Natural killer cell (primary cell): ENCODE results near the gene PTK7. TPM values are rescaled to one million over a fixed set of nuclear protein-coding genes. Genes with fewer than 3 reads are reported as not detected.
"Not testable (repeated sequence)": the region's sequence is repeated elsewhere in the genome, so short reads cannot be mapped to it uniquely, and the experiment has no call there.

Source experiments
- ATAC-seq, 3 donors: fragments of 150-1000 bp in 2 of 3; fragments of 200-7000 bp in 1 of 3; cut with Tn5 transposase; 1 replicate in 1 of 3; 2 replicates in 2 of 3; pipeline ENCODE4 v1.10.0; 2021; ENCODE audit warnings: mild to moderate bottlenecking in 2 of 3, moderate library complexity in 2 of 3
- DNase-seq, 2 donors: peaks; one replicate each; pipeline versions ENCODE4 v3.0.0 to v3.0.0-alpha.2; 2013 to 2021; ENCODE audit warnings: mixed read lengths in 1 of 2
- H3K27ac ChIP-seq: one replicate; pipeline ENCODE4 v1.5.1; 2013; ENCODE audit warnings: mild to moderate bottlenecking, low read length
- H3K27me3 ChIP-seq: one replicate; pipeline ENCODE4 v1.6.1; 2013; ENCODE audit warnings: low read length; ENCODE audit not compliant: control insufficient read depth, insufficient read depth
- H3K36me3 ChIP-seq: one replicate; pipeline ENCODE4 v1.6.1; 2013; ENCODE audit warnings: low read length; ENCODE audit not compliant: control insufficient read depth, insufficient read depth
- H3K4me1 ChIP-seq: one replicate; pipeline ENCODE4 v1.6.1; 2013; ENCODE audit warnings: low read length; ENCODE audit not compliant: control insufficient read depth, insufficient read depth
- H3K4me3 ChIP-seq: one replicate; pipeline ENCODE4 v1.5.1; 2013; ENCODE audit warnings: low read length
- H3K9me3 ChIP-seq: one replicate; pipeline ENCODE4 v1.6.1; 2013; ENCODE audit warnings: low read length; ENCODE audit not compliant: control insufficient read depth, insufficient read depth
- H3K27ac Mint-ChIP-seq, 2 donors: one replicate each; pipeline ENCODE4 v1.8.0; 2022; ENCODE audit warnings: mild to moderate bottlenecking in 2 of 2, mixed read lengths in 2 of 2, moderate library complexity in 1 of 2
- H3K27me3 Mint-ChIP-seq, 2 donors: one replicate each; pipeline ENCODE4 v1.8.0; 2022; ENCODE audit warnings: low read depth in 2 of 2, mixed read lengths in 2 of 2
- H3K36me3 Mint-ChIP-seq: one replicate; pipeline ENCODE4 v1.8.0; 2022; ENCODE audit warnings: mixed read lengths
- H3K4me1 Mint-ChIP-seq, 2 donors: one replicate each; pipeline ENCODE4 v1.8.0; 2022; ENCODE audit warnings: mixed read lengths in 2 of 2
- H3K4me3 Mint-ChIP-seq: one replicate; pipeline ENCODE4 v1.8.0; 2022; ENCODE audit warnings: mild to moderate bottlenecking, moderate library complexity, mixed read lengths
- H3K9me3 Mint-ChIP-seq, 2 donors: one replicate each; pipeline ENCODE4 v1.8.0; 2022; ENCODE audit warnings: mixed read lengths in 2 of 2
- WGBS: methylation state at CpG from one replicate; pipeline ENCODE4 v1.1.7; 2013; ENCODE audit warnings: missing lambda C conversion rate; ENCODE audit not compliant: insufficient coverage; 5-methylcytosine and 5-hydroxymethylcytosine counted together
- intact Hi-C: fragments of 100-400 bp; cut with micrococcal nuclease; formaldehyde crosslinking; loops from one replicate; pipeline ENCODE4 v1.14.2; 2022
- total RNA-seq, 4 donors: library from RNA; stranded (reverse); fragments of 120-200 nt in 1 of 4; gene quantifications; one replicate each; pipeline versions ENCODE4 v1.2.3 to v1.2.4, GENCODE V29; 2013 to 2022
- TF ChIP-seq, protein P1 (sequence below): fragments of 200-600 bp; IDR thresholded peaks from one replicate; pipeline ENCODE4 v1.8.0; 2022; ENCODE audit warnings: antibody characterized with exemption

The PTK7 gene
- total RNA-seq, 3 donors from 2014 or later (not counting 1 experiment from before 2014, with no cell fraction given): 1.7 to 5.6 (median 2.8) TPM

DNA sequence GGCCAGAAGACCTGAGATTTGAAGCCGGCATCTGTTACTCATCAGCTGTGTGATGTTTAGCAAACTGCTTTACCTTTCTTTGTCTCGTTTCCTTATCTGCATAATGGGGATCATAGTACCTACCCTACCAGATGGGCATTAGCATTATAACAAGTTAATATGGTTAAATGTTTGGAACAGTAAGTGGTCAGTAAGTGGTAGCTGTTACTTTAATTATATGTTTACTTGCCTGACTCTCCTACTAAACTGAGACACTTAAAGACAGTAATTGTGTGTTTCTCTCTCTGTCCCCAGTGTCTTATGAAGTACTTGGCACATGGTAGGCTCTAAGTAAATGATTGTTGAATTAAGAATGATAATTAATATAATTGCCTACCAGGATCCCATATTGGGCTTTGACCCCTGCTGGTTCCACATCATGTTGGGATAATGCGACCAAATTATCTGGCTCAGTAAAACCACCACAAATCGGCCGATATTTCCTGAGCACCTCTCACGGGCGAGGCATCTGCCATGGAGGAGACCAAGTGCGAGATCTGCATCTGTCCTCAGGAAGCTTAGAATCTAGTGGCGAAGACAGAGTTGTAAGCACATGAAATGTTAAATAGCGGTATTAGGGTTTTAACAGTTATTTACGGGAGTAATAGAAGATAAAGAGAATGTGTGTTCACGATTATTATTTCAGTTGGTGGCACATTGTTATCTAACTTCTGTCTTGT, 31.4 kb downstream of the PTK7 start:
- 93% methylated on average over 12 of the region's 12 CpGs for WGBS
- TF ChIP-seq, protein P1, sequence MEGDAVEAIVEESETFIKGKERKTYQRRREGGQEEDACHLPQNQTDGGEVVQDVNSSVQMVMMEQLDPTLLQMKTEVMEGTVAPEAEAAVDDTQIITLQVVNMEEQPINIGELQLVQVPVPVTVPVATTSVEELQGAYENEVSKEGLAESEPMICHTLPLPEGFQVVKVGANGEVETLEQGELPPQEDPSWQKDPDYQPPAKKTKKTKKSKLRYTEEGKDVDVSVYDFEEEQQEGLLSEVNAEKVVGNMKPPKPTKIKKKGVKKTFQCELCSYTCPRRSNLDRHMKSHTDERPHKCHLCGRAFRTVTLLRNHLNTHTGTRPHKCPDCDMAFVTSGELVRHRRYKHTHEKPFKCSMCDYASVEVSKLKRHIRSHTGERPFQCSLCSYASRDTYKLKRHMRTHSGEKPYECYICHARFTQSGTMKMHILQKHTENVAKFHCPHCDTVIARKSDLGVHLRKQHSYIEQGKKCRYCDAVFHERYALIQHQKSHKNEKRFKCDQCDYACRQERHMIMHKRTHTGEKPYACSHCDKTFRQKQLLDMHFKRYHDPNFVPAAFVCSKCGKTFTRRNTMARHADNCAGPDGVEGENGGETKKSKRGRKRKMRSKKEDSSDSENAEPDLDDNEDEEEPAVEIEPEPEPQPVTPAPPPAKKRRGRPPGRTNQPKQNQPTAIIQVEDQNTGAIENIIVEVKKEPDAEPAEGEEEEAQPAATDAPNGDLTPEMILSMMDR: no peak

DNA sequence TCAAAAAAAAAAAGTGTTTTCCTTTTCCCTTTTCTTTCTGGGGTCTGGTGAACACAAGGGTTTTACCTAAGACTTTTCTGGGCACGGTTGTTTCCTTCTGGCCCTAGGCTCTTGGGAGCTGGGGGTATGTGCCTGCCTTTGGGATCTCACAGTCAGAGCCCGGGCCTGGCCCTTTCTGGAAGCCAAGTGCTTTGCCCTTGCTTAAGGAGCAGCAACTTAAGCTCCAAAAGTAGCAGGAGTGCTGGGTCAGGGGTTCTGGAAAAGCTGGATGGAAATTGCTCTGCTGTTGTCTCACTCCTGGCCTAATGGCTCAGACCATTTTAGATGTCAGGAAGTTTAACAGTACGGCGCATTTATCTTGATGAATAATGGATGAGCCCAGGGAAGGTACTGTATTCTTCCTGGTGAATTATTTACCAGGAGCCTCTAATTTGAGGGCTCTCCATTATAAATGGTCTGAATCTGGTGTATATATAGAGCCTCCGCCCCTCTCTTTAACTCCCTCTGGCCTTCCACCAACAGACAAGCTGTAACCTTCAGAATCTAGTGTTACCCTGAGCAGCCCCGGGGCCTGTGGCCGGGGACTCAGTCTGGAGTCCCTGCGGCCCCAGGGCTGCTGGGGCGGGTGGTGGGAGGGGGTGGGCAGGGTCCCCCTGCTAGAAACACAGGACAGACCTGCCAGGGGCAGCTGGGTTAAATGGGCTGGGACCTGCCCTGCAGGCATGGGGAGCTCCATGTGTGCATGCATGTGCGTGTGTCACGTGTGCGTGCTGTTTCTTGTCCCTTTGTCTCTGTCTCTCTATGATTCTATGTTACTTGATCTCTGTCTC, 37.5 kb downstream of the PTK7 start:
- Mint-ChIP-seq H3K36me3 (no peaks in the 10 kb centered on the region), H3K4me3 (no peak overlapping the region), H3K9me3 (no peaks in the 10 kb centered on the region), H3K4me1 (no peaks in the 10 kb centered on the region), H3K27me3 (no peaks in the 10 kb centered on the region), H3K27ac (no peak overlapping the region)
- no peaks in the 10 kb centered on the region for H3K9me3 ChIP-seq
- no peaks in the 10 kb centered on the region for H3K27me3 ChIP-seq
- WGBS: 94% methylated on average over 11 of the region's 12 CpGs
- H3K4me1 ChIP-seq: no peaks in the 10 kb centered on the region
- intact Hi-C loops: no loop called here
- ATAC-seq (no peak), DNase-seq (no peak)
- TF ChIP-seq, protein P1: no peak
- no peaks in the 10 kb centered on the region for H3K36me3 ChIP-seq
- no peak overlapping the region for H3K27ac ChIP-seq
- no peak overlapping the region for H3K4me3 ChIP-seq

More for the DNA sequence above, 31.4 kb downstream of the PTK7 start:
- no peak overlapping the region for H3K4me3 Mint-ChIP-seq
- Histone ChIP-seq H3K4me3 (no peak overlapping the region), H3K4me1 (no peaks in the 10 kb centered on the region), H3K27ac (no peak overlapping the region), H3K9me3 (no peaks in the 10 kb centered on the region), H3K27me3 (no peaks in the 10 kb centered on the region), H3K36me3 (no peaks in the 10 kb centered on the region)
- no peak for DNase-seq
- H3K4me1 Mint-ChIP-seq: no peaks in the 10 kb centered on the region
- intact Hi-C loops: no loop called here
- no peaks in the 10 kb centered on the region for H3K36me3 Mint-ChIP-seq
- H3K9me3 Mint-ChIP-seq: no peaks in the 10 kb centered on the region
- no peak for ATAC-seq
- H3K27me3 Mint-ChIP-seq: no peaks in the 10 kb centered on the region
- no peak overlapping the region for H3K27ac Mint-ChIP-seq

DNA sequence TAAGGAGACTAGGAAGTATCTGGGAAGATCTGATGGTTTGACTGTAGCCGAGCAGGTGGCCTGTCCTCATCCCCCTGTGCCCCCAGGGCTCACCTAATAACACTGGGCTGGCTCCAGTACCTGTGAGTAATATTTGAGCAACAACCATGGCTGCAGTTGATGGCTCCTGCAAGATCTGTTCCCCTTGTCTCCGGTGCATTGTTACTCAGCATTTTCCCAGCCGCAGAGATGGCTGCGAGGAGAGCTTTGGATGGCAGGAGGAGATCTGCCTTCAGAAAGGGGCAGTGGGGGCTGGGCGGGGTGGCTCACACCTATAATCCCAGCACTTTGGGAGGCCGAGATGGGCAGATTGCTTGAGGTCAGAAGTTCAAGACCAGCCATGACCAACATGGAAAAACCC, 39.3 kb downstream of the PTK7 start:
- H3K9me3 Mint-ChIP-seq: no peaks in the 10 kb centered on the region
- Histone ChIP-seq H3K27ac (no peak overlapping the region), H3K27me3 (no peaks in the 10 kb centered on the region), H3K9me3 (no peaks in the 10 kb centered on the region), H3K4me3 (no peak overlapping the region), H3K36me3 (no peaks in the 10 kb centered on the region), H3K4me1 (no peaks in the 10 kb centered on the region)
- H3K36me3 Mint-ChIP-seq: no peaks in the 10 kb centered on the region
- intact Hi-C loops: no loop called here
- ATAC-seq: no peak
- DNase-seq: no peak
- H3K27ac Mint-ChIP-seq: no peak overlapping the region
- no peak overlapping the region for H3K4me3 Mint-ChIP-seq
- no peaks in the 10 kb centered on the region for H3K27me3 Mint-ChIP-seq
- H3K4me1 Mint-ChIP-seq: no peaks in the 10 kb centered on the region
- TF ChIP-seq, protein P1: no peak
- 78% methylated on average over 6 of the region's 6 CpGs for WGBS

DNA sequence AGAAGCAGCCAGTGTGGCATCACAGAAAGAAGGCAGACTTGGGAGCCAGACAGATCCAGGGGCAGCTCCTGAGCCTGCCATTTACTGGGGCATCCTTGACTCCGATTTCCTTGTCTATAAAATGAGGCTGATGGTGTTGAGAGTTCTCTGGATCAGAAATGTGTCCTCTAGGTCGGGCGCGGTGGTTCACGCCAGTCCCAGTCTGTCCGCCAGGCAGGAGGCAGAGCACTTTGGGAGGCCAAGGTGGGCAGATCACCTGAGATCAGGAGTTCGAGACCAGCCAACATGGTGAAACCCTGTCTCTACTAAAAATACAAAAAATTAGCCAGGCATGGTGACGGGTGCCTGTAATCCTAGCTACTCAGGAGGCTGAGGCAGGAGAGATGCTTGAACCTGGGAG, 41.4 kb downstream of the PTK7 start:
- H3K27me3 Mint-ChIP-seq, DNase-seq, H3K4me3 Mint-ChIP-seq, intact Hi-C loops, H3K36me3 Mint-ChIP-seq, H3K4me1 ChIP-seq, H3K27ac Mint-ChIP-seq, H3K4me3 ChIP-seq, H3K27me3 ChIP-seq, H3K27ac ChIP-seq, H3K9me3 ChIP-seq, H3K9me3 Mint-ChIP-seq, H3K36me3 ChIP-seq, H3K4me1 Mint-ChIP-seq, ATAC-seq: not testable (repeated sequence)
- WGBS: 88% methylated on average over 8 of the region's 8 CpGs
